GM19023 (cell line): Measurements from ENCODE around the gene MACC1.

ENCODE experiments used
- ATAC-seq: cut with Tn5 transposase; IDR thresholded peaks from one replicate; pipeline ENCODE4 v1.9.1; 2021; ENCODE audit warnings: mild to moderate bottlenecking, moderate library complexity; ENCODE audit not compliant: unreplicated experiment

MACC1 gene, protein sequence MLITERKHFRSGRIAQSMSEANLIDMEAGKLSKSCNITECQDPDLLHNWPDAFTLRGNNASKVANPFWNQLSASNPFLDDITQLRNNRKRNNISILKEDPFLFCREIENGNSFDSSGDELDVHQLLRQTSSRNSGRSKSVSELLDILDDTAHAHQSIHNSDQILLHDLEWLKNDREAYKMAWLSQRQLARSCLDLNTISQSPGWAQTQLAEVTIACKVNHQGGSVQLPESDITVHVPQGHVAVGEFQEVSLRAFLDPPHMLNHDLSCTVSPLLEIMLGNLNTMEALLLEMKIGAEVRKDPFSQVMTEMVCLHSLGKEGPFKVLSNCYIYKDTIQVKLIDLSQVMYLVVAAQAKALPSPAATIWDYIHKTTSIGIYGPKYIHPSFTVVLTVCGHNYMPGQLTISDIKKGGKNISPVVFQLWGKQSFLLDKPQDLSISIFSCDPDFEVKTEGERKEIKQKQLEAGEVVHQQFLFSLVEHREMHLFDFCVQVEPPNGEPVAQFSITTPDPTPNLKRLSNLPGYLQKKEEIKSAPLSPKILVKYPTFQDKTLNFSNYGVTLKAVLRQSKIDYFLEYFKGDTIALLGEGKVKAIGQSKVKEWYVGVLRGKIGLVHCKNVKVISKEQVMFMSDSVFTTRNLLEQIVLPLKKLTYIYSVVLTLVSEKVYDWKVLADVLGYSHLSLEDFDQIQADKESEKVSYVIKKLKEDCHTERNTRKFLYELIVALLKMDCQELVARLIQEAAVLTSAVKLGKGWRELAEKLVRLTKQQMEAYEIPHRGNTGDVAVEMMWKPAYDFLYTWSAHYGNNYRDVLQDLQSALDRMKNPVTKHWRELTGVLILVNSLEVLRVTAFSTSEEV

DNA sequence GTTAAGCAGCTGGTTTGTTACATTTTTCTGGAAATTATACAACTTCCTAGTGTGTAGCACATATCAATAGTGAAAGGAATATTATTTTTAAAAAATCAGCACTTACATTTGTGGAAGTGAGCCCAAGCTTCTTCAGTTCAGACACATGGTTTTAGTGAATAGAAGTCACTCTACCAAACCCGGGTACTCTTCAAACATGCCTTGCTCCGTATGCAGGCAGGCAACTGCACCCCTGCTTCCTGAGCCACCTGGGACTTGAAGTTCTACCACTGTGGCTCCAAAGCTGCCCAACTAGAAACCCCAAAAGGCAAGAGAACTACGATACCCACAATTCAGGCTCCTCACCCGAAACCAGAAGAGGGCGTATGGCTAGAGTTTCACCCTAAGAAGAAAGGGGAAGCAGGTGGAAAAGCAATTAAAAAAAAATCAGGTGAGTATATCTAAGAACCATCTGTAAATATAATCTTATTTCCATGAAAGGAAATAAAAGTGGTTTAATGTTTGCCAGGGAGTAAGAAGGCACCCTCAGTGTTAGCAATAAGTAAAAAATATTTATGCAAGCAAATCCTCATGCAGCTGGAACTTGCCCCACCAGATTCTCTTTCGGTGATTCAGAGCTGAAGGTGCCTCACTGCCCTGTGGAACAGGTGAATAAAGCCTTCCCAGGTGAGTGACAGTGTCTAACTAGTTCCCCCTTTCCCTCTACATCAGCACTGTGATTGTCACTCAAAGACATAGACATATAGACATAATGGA is at the start of gene MACC1:
TSS of gene MACC1 (minus strand) at position 192 of the 756 bp plus-strand sequence. CDS start 55,522 bp downstream, outside the sequence.
- ATAC-seq, result peak; percentile 42

- no peak for ATAC-seq
These were observed 47.4 kb upstream of the MACC1 start for GRCh38 chr7:20264623-20265022.

DNA sequence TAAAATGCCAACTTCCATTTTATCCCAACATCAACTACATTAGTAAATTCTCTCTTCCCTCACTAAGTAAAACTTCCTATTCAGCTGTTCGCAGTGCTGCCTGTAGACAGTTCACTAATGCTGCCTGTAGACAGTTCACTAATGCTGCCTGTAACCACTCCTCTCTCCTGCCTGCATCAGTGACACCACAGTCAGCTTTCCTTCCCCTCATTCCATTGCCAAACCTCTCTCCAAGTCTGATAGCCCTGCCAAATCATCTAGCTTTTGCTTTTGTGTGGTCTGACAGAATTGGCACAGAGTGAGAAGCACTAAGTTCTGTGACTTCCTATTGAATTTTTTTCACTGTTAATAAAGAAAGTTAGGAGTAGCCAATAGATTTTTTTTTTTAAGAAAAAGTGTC is 43.0 kb upstream of the MACC1 start:
- no peak for ATAC-seq

GRCh38 chr7:20257212-20257611 is 40.0 kb upstream of the MACC1 start:
- ATAC-seq, result no peak

- ATAC-seq, result no peak
These were observed 32.7 kb upstream of the MACC1 start for GRCh38 chr7:20249920-20250319.

DNA sequence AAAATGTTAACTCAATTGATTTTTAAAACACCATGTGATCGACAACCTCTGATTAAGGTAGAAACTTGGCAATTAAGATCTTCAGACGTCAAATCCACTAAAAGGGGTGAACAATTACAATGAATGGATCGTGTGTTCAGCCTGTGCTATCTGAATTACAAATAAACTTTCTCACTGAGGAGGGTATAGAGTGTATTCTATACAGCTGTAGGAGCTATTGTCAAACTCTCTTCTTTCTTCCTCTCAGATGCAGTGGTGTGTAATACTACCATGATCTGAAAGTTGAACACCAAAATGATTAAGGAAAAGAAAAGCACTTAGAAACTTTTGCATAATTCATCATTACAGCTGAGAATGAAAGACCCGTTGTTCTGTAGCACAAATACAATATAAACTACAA is 32.2 kb upstream of the MACC1 start:
- ATAC-seq, result no peak

- no peak for ATAC-seq
These were observed 29.1 kb upstream of the MACC1 start for GRCh38 chr7:20246236-20246635.

GRCh38 chr7:20244334-20245120 is 27.3 kb upstream of the MACC1 start:
- no peak for ATAC-seq

DNA sequence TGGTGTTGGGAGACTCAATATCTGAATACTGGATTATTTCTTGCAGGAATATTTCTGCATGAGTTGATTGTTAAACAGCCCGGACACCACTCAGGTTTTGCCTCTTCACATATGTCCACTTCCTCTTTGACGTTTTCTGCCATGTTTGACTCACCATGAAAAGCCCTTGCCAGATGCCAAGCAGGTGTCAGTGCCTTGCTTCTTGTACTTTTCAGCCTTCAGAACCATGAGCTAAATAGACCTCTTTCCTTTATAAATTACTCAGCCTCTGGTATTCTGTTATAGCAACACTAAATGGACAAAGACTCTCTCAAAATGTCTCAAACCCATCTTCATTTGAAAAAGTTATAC is 24.7 kb upstream of the MACC1 start:
- peak; percentile 36 for ATAC-seq

- no peak for ATAC-seq
These were observed 24.2 kb upstream of the MACC1 start for GRCh38 chr7:20241194-20241910.

GRCh38 chr7:20240080-20240926 is 23.1 kb upstream of the MACC1 start:
- peak; percentile 48 for ATAC-seq

- ATAC-seq, result peak; percentile 80
These were observed 21.7 kb upstream of the MACC1 start for GRCh38 chr7:20238754-20239324.

GRCh38 chr7:20238194-20238753 is 21.1 kb upstream of the MACC1 start:
- ATAC-seq, result no peak

DNA sequence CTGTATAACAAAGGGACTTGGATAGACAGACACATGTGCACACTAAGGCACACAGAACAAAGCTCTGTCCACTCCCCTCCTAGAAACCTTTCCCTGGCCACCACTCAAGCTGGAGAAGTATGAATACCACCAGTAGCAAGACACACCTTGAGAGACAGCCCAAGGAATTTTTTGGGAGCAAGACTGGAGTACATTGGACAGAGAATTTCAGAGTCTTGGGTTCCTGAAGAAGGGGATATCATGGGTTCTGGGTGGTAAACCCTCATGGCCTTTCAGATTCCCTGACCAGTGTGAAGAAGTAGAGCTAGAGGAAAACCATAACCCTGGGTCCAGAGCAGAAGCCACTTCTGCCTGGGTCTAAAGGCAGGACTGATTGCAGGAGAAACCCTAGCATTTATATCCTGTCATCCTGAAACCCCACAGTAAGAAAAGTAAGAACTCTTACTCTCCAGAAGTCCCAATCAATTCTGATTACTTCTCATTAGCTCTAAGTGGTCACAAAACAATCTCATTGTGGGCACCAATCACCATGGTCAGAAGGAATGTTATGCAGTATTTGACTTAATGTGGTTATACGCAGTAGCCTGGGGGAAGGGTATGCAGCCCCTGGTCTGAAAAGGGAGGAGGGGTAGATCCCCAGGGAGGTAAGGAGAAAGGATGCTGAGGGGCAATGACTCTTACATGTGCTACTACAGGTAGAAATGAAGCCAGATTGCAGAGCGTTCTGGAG is 20.4 kb upstream of the MACC1 start:
- ATAC-seq, result no peak

GRCh38 chr7:20236790-20237189 is 19.6 kb upstream of the MACC1 start:
- no peak for ATAC-seq

DNA sequence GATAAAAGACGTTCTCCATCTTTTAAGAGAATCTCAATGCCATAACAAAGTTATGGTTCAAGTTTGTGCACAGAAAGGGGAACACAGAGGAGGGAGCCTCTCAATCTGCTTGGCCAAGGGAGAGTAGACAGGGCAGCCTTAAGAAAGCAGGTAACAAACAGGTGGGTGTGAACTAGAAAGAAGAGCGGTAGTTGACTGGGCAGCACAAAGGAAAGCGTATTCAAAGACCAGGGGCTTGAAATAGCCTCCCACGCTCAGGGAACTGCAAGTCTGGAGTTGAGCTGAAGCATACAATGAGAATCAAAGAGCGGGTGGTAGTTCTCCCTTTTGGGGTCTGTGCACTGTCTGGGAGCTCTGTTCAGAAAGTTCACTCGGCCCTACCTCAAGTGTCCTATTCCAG is 18.9 kb upstream of the MACC1 start:
- no peak for ATAC-seq

DNA sequence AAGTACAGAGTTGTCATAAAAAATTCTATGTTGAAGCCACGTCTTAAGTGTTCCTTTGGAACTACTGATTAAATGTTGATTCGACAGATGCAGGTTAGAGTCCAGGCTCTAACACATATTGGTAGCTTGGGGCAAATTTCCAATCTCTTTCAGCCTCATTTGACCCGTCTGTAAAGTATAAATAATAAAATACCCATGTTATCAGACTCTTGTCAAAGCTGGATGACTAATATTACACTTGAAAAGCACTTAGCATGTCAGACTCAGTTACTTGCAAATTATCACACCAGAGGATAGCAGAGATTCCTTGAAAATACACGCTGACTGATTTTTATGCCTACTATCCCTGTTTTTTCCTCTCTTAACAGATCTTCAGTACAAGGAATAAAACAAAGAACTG is 18.1 kb upstream of the MACC1 start:
- ATAC-seq, result no peak

GRCh38 chr7:20233362-20233761 is 16.2 kb upstream of the MACC1 start:
- no peak for ATAC-seq
